ENCODE results near the gene NFYC.

- TF ChIP-seq CTCF (conservative IDR thresholded peaks at IDR 0.05 in 1 of 2, IDR thresholded peaks at IDR 0.05 in 1 of 2; ENCODE audit: extremely low read depth in 1 of 2, insufficient read depth in 1 of 2, low read depth in 1 of 2, low read length in 2 of 2) (no peak), EZH2 (IDR thresholded peaks at IDR 0.05; ENCODE audit: borderline replicate concordance, low read length) (no peak)
Measured at GRCh38 chr1:40817791-40818263, 126.3 kb downstream of the NFYC start.
